Measurements from ENCODE around the gene DHX15.
A peak's percentile ranks its signal among the peaks of the same experiment; 100 is the strongest.
"Not testable (repeated sequence)": the region's sequence is repeated elsewhere in the genome, so short reads cannot be mapped to it uniquely, and the experiment has no call there.

The DHX15 gene

GRCh38 chr4:24544208-24544988 lies 40.0 kb downstream of the DHX15 start:
- DNase-seq (ENCODE audit: low read depth), result no peak

DNA sequence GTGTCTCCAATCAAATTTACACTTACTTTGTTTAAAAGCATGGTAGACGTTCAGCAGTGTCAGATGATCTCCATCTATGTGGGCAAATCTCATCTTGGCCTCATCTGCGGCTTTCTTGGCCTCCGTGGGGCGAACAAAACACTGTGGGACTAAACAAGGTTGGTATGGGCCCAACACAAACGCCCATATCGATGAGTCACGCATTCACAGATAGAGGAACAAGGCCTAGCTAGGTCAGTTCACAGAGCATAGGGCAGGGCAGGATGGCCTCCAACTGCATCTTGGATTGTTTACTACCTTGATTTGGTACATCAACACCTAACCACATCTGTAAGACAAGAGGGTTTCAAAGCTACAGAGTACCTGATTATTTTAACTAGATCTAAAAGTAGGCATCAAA lies 47.3 kb downstream of the DHX15 start:
- no peak for DNase-seq (ENCODE audit: low read depth)

DNA sequence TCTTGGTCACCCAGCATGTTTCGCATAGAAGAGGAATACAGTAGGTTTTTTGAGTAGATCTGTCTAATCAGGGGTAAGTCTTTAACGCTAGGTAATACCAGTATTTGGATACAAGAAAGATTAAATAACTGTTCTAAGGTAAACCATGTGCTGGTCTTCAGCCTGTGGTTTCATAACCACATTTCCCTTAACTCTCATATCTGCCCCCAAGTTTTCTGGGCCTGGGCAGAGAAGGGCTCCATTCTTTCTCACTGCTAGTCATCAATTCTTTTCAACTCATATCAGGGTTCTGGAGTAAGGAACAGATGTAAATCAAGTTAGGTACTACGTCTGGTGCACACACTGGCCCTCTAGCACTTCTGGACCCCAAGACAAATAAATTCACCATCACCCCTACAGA lies 49.0 kb downstream of the DHX15 start:
- no peak for DNase-seq (ENCODE audit: low read depth)

DNA sequence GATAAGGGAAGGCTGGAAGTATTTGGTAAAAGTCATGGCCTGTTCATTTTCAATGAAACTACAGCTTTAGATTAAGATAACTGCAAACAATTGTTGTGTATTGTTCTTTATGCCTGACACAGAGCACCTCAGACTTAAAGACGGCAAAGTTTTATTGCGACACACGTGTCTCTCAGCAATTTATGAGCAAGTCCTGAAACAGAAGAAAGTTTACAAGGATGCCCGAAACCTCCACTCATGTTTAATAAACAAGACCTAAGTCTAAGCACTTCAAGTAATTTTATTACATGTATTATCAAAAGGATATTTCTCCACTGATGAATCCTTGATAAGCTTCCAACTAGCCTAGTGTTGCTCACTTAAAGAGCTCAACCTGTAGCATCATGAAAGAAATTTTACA lies 51.0 kb downstream of the DHX15 start:
- peak; percentile 47 for DNase-seq (ENCODE audit: low read depth)

DNA sequence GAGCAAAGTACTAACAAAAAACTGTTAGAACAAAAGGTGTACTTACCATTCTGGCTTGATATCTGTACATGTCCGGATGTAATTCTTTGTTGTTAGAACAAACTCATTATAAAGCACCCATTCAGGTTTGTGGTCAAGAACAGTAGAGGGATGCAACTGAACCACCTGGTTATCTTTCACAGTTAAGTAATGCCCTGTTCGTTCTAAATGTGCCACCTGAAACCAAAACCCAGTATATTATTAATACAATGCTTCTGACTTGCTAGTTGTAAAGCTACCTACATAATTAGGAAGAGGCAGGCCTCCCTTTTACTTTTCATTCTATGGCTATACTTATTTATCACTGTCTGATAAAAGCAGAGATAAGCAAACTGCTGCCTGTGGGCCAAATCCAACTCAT lies 54.8 kb downstream of the DHX15 start:
- no peak for DNase-seq (ENCODE audit: low read depth)

DNA sequence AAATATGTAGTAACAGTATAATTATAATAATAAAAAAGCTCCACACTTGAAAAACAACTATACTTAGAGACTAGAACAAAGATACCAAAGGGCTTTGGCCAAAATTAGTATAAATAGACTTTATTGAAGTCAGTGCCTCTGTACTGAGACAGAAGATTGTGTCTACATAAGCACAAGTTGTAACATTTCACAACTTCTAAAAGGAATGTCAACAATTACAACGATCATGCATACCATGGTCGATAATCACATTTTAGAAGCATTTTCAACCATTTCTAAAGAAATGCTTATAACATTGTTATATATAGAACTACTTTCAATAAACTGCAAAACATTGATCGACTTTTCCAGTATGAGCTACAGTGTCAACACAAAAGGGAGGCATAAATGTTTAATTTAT lies 57.0 kb downstream of the DHX15 start:
- DNase-seq (ENCODE audit: low read depth), result peak; percentile 41

- no peak for DNase-seq (ENCODE audit: low read depth)
Observed at GRCh38 chr4:24521544-24521943, 62.8 kb downstream of the DHX15 start.

DNA sequence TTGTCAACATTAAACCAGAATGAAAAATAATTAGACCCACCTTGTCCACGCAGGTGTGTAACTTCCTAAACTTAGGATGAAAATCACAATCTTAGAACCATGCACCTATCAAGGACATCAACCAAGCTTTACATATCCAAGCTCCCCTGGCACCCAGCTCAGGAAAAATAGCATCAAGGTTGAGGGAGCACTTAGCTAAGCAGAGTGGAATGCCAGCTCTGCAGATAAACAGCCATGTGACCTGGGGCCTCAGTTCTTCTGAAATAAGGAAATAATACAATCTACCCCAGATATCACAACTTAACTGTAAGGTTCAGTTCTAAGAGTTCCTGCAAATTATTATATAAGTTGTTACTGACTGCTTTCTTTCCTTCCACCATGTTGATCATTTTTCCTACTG lies 64.7 kb downstream of the DHX15 start:
- peak; percentile 28 for DNase-seq (ENCODE audit: low read depth)

DNA sequence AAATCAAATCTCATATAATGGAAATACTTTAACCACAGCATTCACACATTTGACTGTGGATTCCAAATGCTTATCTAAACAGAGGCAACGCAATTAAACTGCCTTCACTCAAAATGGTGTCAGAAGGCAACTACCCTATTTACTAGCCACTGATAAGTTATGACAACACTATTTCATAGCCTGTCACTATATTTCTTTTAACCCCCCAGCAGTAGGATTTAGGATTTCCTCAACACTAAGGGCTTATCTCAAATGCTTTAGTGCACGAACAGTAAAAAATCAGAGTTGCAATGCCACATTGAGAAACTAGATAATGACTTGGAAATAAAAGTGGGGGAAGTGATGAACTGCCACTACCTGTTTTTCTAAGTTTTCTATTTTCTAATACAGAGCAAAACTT lies 66.7 kb downstream of the DHX15 start:
- DNase-seq (ENCODE audit: low read depth), result no peak

GRCh38 chr4:24516926-24517325 lies 67.4 kb downstream of the DHX15 start:
- DNase-seq (ENCODE audit: low read depth), result no peak

DNA sequence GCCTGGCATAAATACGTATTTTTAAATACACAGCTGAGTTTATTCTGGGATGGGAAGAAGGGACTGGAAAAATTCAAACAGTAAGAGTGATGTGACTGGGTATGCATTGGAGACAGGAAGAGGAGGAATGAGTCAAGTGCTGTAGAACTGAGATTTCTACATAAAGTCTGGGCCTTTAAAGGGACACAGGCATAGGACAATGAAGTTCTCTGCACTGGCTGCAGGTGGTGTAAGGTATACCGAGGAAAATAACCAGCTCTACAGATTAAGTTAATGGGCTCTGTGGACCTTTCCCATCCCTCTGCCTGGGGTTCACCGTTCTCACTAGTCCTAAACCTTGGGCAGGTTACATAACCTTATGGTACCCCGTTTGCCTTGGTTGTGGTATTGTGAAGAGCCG lies 68.7 kb downstream of the DHX15 start:
- no peak for DNase-seq (ENCODE audit: low read depth)

- no peak for DNase-seq (ENCODE audit: low read depth)
Observed at GRCh38 chr4:24514808-24515207, 69.5 kb downstream of the DHX15 start.

- no peak for DNase-seq (ENCODE audit: low read depth)
Observed at GRCh38 chr4:24513718-24514117, 70.6 kb downstream of the DHX15 start.

DNA sequence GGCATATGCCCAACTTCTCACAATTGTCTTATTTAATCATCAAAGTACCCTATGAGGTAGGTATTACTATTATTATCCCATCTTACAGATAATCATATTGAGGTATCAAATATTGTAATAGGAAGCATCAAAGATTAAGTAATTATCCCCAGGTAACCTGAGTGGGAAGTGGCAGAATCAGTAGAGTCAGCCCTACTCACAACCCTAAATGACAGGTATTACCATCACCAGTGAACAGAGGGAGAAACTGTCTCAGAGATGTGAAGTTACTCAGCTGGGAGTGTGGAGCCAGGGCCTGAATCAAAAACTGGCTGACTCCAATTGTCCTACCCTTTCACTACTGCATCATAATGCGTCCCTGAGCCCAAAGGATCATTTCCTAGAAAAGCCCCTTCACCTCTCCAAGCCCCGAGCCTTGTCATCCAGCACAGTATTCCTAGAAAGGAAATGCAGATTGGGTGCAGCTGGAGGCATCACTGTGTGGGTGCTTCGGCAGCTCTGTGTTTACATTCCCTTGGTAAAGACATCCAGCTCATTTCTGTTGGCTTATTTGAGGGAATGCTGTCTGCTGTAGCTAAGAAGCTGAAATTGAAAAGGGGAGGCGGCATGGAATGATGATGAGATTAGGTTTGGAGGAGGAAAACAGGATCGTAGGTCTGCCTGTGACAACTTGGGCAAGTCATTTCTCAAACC lies 72.8 kb downstream of the DHX15 start:
- DNase-seq (ENCODE audit: low read depth), result peak; percentile 57

DNA sequence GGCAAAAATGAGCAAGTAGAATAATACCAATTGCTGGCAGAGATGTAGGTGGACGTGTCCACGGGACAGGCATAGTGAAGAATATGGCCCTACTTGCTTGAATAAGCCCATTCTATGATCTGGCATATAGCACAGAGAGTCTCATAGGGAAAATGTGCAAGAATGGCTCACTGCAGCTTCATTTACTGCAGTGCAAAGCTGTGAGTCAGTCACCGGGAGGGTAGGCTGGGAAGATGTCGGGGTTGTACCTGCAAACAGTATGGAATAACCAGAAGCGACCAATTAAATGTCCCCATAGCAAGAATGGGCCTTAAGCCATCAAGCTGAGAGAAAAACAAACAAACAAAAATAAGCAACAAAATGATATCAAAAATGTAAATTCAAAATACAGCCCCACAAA lies 74.3 kb downstream of the DHX15 start:
- DNase-seq (ENCODE audit: low read depth), result no peak

- no peak for DNase-seq (ENCODE audit: low read depth)
Observed at GRCh38 chr4:24508541-24508940, 75.8 kb downstream of the DHX15 start.

- no peak for DNase-seq (ENCODE audit: low read depth)
Observed at GRCh38 chr4:24507439-24507838, 76.9 kb downstream of the DHX15 start.

GRCh38 chr4:24503090-24503489 lies 81.3 kb downstream of the DHX15 start:
- DNase-seq (ENCODE audit: low read depth), result not testable (repeated sequence)

DNA sequence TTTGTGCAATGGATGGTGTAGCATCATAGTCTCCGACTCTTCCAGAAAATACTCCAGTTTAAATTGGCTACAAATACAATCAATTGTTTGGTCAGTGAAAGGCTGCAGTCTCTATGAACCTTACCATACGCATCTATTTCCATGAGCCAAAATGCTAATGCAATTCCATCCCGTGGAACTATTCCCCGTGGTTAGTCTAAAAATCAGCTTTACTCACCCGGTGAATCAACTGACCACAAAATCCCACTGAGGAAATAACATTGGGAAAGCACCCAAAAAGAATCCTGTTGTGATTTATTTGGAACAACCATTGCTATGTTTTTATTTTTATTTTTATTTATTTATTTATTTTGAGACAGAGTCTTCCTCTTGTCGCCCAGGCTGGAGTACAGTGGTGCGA lies 87.1 kb downstream of the DHX15 start:
- no peak for DNase-seq (ENCODE audit: low read depth)

GRCh38 chr4:24496597-24496996 lies 87.8 kb downstream of the DHX15 start:
- DNase-seq (ENCODE audit: low read depth), result no peak

DNA sequence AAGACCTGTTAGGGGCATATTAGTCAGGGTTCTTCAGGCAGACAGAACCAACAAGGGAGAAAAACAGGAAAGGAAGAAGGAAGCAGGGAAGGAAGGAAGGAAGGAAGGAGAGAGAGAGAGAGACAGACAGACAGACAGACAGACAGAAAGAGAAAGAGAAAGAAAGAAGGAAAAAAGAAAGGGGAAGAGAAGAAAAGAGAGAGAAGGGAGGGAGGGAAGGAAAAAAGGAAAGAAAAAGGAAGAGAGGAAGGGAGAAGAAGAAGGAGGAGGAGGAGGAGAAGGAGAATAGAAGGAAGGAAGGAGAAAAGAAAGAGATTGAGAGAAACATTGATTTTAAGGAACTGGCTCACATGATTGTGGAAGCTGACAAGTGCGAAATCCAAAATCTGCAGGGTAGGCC lies 89.0 kb downstream of the DHX15 start:
- no peak for DNase-seq (ENCODE audit: low read depth)

DNA sequence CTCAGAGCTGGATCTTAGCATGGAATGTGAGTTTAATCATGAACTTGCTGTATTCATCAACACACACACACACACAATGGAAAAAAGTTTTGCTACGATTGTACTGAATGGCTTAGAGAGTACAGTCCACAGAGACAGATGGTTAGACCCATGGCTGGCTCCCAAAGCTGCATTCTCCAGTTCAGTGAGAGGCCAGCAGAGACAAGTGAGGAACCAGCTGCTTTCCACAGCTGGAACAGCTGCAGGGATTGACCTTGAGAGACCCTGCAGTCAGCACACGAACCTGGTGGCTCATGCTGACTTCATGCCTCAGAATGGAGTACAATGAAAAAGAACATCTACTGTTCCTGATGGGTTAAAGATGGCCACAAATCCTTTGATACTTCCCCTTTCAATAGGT lies 94.5 kb downstream of the DHX15 start:
- no peak for DNase-seq (ENCODE audit: low read depth)

- DNase-seq (ENCODE audit: low read depth), result peak; percentile 69
Observed at GRCh38 chr4:24488399-24489164, 95.8 kb downstream of the DHX15 start.

Measured in EH (cell line).